ENCODE measurements around the gene PAPSS1. TPM values are rescaled to one million over a fixed set of nuclear protein-coding genes. Genes with fewer than 3 reads are reported as not detected.

Gene PAPSS1
- total RNA-seq, 1 experiment from 2014 or later, result 59.0 TPM

- Histone ChIP-seq H3K9me3 (ENCODE audit: control insufficient read depth in 1 of 2, insufficient read depth in 1 of 2, low read depth in 1 of 2, low read length in 2 of 2) (no peaks in the 10 kb centered on the region), H4K20me1 (ENCODE audit: insufficient read depth) (no peaks in the 10 kb centered on the region), H2AFZ (ENCODE audit: low read depth, low read length, poor library complexity, severe bottlenecking) (no peak overlapping the region), H3K9me2 (ENCODE audit: insufficient read depth) (no peaks in the 10 kb centered on the region), H3K4me1 (ENCODE audit: control insufficient read depth in 1 of 2, insufficient read depth in 2 of 2, low read length in 2 of 2) (no peaks in the 10 kb centered on the region), H3K4me2 (ENCODE audit: low read length) (no peak overlapping the region), H3K27ac (ENCODE audit: low read depth, low read length) (no peak overlapping the region), H3K36me3 (ENCODE audit: control insufficient read depth in 1 of 2, insufficient read depth in 2 of 2, low read length in 2 of 2) (no peaks in the 10 kb centered on the region), H3K9ac (ENCODE audit: low read length) (no peak overlapping the region), H3K27me3 (ENCODE audit: insufficient read depth, low read length) (no peaks in the 10 kb centered on the region), H3K4me3 (replicated peaks in 1 of 2; ENCODE audit: low read depth in 1 of 2, low read length in 2 of 2) (no peak overlapping the region), H3K79me2 (ENCODE audit: insufficient read depth, low read length) (no peaks in the 10 kb centered on the region)
- TF ChIP-seq SRF (IDR thresholded peaks at IDR 0.05; ENCODE audit: low read depth), result no peak
- no peak for TF ChIP-seq CBX3 (IDR thresholded peaks at IDR 0.05; ENCODE audit: low read depth)
- TF ChIP-seq REST (IDR thresholded peaks at IDR 0.05; ENCODE audit: low read depth), result no peak
- TF ChIP-seq POLR2A (IDR thresholded peaks at IDR 0.05; ENCODE audit: borderline replicate concordance, extremely low read depth, insufficient read depth, insufficient read length), result no peak
- no peak for TF ChIP-seq CEBPB (IDR thresholded peaks at IDR 0.05; ENCODE audit: low read depth)
- no peak for TF ChIP-seq CTCF (IDR thresholded peaks at IDR 0.05 in 2 of 3, conservative IDR thresholded peaks at IDR 0.05 in 1 of 3; ENCODE audit: borderline replicate concordance in 1 of 3, insufficient read depth in 1 of 3, low read depth in 2 of 3, low read length in 2 of 3)
- TF ChIP-seq RAD21 (IDR thresholded peaks at IDR 0.05; ENCODE audit: low read depth), result no peak
- no peak for TF ChIP-seq TCF7L2 (IDR thresholded peaks at IDR 0.05; ENCODE audit: borderline replicate concordance, extremely low read depth, insufficient read depth, insufficient read length)
- no peak for TF ChIP-seq FOSL1 (IDR thresholded peaks at IDR 0.05; ENCODE audit: low read depth)
- TF ChIP-seq ZNF274 (IDR thresholded peaks at IDR 0.05; ENCODE audit: low read depth, low read length), result no peak
- no peak for TF ChIP-seq YY1 (IDR thresholded peaks at IDR 0.05; ENCODE audit: extremely low read depth, insufficient replicate concordance, low read depth, low read length)
- TF ChIP-seq EZH2 (IDR thresholded peaks at IDR 0.05), result no peak
- ChIA-PET RAD21 (ENCODE audit: low non-redundant PET in 1 of 2, low total read pairs in 2 of 2, uncharacterized antibody in 2 of 2, unreplicated experiment in 2 of 2) (no interaction called here), POLR2A (no interaction called here), CTCF (no interaction called here)
- intact Hi-C loops (cut with micrococcal nuclease), result no loop called here
- ATAC-seq (no peak), DNase-seq (ENCODE audit: low read depth, low spot score) (no peak)
- no TSS peak for BruUV-seq (replicated peaks)
Measured at GRCh38 chr4:107593230-107593629, 126.8 kb downstream of the PAPSS1 start.

All from HCT116 (cell line).